GM11168 (cell line): ENCODE results near the gene PCMTD2.

Source experiments
- in situ Hi-C: fragments of 300-500 bp; cut with MboI; formaldehyde crosslinking; loops from one replicate; pipeline ENCODE4 v1.12.0; 2022; ENCODE audit warnings: low sequenced_read_pairs; ENCODE audit not compliant: unreplicated experiment

The PCMTD2 gene

DNA sequence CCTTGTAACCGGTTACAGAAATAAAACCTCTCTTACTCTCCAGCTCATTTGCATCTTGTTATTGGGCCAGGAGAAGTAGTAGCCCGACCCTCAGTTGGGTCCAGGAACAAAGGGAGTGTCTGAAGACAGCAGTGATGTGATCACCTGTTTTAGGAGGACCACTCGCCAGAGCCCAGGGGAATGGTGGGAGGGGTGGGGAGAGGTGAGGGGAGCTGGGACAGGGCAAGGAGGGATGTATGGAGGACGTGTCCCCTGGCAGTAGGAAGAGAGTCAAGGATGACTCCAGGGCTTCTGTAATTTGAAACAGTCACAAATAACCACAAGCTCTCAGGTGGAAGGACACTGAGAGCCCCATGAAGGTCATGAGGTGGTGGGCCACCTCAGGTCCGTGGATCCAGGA is 1.4 kb upstream of the PCMTD2 start:
- in situ Hi-C loops = no loop called here

DNA sequence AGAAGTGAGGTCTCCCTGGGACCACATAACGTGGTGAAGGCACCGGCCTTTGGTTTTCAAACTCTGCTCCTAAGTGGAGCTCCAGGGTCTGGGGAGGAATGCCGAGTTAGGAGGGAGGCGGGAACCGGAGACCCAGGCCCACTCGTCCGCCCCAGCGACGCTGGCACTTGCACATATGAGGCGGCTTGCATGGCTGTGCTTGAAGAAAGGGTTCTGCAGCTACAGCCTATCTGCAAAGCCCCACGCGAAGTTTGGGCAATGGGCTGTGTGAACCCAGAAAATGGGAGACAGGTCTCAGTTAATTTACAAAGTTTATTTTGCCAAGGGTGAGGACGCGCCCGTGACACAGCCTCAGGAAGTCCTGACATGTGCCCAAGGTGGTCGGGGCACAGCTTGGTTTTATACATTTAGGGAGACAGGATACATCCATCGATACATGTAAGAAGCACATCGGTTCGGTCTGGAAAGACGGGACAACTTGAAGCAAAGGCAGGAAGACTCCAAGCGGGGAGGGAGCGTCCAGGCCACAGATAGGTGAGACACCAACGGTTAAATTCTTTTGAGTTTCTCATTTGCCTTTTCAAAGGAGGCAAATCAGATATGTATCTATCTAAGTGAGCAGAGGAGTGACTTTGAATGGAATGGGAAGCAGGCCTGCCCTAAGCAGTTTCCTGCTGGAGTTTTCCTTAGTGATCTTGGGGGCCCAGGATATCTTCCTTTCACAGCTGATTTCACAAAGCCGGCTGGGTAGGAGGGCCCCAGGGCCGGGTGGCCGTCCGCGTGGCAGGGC is 782 bp upstream of the PCMTD2 start:
- in situ Hi-C loops = no loop called here

DNA sequence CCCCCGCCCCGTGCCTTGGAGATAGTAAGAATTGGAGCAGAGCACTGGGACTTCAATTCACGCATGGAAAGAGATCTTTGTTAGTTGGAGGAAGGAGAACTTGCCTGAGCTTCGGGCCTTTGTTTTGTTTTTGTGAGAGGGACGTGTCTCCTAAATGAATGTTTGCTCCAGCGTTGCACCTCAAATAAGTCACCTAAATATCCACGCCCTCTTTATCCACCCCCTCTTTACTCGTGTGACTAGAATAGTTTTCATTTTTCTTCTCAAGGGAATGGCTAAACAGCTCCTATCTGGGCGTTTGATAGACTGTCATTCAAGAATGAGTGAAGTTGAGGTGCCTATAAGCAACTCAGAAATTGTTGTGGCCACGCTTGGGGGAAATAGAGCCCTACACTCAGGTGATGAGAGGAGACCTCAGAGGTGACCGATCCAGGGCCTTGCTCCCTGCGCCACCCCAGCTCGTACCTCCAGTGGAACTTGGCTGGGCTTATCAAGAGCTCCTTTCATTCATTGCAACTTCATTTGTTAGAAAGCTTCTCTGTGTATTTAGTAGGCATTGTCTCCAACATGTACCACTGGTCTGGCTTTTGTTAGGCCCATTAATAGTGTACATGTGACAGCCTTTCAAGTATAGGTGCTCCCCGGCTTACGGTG is 861 bp downstream of the PCMTD2 start:
- in situ Hi-C loops = no loop called here

DNA sequence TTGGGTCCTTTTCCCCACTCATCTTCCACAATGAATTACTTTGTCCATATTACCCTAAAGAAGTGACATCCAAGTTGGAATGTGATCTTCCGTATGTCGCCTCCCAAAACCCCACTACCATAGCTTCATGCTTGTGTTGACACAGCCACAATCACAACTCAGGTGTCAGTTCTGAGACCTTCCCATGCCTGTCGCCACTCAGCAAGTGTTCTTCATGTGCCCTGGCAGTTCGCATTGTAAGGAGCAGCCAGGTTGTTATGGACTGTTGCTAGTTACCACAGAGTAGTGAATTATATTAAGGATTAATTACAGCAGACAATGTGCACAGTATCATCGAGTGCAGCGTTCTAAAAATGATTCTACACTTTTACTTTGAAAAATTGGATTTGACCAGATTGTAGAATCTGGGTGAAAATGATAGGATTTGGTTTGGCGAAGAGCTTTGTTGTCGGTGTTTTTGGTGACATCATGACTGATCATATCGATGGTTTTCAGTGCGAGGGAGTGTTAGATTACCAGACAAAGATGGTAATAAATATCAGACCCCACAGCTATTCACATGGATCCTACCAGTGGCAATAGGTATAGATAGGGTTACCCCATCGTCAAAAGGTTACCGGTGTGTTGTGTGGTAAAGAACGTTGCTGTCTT is 1.7 kb downstream of the PCMTD2 start:
- in situ Hi-C loops = no loop called here

DNA sequence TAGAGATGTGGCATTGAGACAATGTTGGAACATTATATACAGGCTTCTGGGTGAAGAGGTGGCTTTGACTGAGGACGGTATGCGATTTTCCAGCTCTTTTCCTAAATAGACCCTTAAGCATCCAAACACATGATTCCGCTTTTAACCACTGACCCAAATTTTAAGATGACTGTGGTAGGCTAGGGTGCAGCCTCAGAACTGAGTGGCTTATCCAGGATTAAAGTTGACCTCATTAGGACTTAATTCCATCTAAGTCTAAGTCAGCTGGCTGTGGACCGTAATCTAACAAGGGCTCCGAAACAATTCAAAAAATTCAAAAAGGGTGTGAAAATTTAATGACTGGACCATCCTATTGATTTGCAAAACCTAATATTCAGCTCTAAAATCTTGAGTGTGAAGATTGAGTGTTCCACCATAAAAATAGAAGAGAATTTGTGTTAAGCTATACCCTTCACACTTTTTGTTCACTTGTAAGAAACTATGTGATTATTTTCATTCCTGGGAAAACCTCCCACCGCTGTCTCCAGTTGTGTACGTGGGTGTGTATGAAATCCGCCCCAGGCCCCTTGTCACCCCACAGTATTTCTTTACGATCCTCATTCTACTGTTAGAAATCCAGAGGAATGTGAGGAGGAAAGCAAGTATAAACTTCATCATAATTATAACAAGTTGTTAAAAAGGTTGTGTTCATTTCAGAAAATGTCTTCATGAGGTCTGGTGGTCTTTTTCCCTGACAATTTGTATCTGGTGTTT is 2.7 kb downstream of the PCMTD2 start:
- in situ Hi-C loops = no loop called here

DNA sequence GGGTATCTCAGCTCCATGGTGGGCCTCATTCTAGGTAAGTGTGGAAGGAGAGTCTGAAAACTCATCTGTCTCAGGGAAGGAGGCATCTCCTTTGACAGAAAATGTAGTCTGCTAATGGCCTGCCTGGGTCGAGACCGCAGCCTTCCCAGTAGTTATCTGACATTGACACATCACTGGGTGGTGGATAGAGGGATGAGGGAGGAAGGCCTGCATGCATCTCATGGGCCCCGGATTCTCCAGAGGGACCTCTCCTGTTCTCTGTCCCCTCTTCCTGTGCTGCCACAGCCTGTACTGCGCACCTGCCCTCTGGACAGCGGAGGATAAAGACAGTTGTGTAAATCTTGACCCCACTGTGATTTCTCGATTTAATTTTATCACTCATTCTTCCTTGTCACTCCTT is 4.7 kb downstream of the PCMTD2 start:
- in situ Hi-C loops = no loop called here

DNA sequence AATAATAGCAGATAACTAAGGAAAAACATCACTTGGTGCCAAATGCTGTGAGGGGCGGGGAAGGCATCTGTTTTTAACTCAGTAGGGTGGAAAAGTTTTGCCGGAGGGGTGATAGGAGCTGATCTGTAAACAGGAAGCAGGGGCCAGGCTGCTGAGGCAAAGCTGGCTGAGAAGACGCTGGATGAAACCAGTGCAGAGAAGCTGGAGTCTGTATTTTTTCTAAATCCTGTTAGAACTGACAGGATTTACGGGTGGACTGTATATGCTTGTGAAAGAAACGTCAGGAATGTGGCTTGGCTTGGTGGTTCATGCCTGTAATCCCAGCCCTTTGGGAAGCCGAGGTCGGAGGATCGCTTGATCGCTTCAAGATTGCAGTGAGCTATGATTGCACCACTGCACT is 5.6 kb downstream of the PCMTD2 start:
- in situ Hi-C loops = no loop called here

DNA sequence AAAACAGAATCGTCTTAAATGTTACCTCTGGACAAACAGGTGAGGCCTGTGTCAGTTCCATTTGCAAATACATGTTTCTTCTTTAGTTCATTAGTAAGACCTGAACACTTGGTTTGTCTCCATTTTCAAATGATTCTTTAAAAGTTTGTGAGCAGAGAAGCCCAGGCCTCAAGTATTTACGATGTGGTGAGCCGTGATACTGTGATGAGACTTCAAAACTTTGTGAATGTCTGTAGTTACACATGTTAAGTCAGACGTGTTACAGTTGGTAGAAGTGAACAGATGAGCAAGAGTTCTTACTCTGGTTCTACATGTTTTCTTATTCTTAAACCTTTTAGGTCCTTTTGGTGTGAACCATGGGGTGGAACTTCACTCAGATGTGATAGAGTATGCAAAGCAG is 8.5 kb downstream of the PCMTD2 start:
- in situ Hi-C loops = no loop called here

DNA sequence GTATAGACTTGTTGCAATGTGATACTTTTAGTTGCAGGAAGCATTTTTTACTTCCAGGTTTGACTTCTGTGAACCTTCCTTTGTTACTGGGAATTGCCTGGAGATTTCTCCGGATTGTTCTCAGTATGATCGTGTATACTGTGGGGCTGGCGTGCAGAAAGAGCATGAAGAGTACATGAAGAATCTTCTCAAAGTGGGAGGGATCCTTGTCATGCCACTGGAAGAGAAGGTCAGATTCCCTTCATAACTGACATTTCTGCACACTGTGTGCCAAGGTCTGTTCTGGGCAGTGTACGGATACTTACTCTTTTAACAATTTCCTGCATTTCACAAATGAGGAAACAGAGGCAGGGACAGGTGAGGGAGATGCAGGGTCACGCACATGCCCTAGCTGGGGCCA is 9.7 kb downstream of the PCMTD2 start:
- in situ Hi-C loops = no loop called here

DNA sequence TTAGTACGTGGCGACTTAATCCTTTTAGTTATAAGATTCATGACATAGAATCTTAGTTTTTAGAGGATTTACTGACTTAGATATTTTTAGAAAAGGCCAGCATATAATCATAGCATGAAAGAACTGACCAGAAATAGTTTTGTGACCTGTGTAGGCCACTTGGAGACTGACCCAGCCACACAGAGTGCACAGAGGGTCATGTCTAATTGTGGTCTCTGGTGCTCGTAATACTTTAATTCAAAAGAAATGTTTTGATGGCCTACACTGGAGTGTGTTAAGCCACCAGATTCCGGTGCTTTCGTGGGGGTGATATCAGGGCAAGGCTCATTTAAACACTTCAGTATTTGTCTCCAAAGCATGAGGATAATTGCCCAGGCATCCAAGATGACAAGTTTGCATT is 11.4 kb downstream of the PCMTD2 start:
- in situ Hi-C loops = no loop called here

DNA sequence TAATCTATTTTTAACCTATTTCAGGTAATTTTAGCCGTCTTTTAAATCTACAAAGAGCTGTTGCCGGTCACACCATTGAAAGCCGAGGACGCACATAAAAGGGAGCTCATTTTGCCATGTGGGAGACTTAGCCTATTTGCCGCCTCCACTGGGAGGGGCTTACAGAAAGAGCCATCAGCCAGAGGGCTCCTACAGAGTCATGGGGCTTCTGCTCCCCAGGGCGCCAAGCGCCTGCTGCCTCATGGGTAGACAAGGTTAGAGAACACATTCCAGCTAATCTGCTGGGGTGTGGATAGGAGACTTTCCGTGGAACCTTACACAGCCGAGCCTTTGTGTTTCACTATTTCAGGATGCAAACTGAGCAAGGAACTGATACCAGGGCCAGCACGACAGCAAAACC is 12.6 kb downstream of the PCMTD2 start:
- in situ Hi-C loops = no loop called here

DNA sequence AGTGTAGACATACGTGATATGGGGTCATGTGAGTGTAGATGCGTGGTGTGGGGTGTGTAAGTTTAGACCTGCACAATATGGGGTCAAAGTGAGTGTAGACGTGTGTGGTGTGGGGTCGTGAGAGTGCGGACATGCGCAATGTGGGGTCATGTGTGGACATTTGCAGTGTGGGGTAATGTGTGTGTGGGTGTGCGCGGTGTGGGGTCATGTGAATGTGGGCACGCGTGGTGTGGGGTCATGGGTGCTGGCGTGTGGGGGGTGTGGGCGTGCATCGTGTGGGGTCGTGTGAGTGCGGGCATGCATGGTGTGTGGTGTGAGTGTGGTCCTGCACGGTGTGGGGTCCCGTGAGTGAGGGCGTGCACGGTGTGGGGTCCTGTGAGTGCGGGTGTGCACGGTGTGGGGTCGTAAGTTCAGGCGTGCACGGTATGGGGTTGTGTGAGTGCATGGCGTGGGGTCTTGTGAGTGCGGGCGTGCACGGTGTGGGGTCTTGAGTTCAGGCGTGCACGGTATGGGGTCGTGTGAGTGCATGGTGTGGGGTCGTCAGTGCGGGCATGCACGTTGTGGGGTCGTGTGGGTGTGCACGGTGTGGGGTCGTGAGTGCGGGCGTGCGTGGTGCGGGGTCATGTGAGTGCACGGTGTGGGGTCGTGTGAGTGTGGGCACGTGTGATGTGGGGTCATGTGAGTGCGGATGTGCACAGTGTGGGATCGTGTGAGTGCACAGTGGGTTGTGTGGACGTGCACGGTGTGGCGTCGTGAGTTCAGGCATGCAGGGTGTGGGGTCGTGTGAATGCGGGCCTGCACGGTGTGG is 14.3 kb downstream of the PCMTD2 start:
- in situ Hi-C loops = no loop called here

DNA sequence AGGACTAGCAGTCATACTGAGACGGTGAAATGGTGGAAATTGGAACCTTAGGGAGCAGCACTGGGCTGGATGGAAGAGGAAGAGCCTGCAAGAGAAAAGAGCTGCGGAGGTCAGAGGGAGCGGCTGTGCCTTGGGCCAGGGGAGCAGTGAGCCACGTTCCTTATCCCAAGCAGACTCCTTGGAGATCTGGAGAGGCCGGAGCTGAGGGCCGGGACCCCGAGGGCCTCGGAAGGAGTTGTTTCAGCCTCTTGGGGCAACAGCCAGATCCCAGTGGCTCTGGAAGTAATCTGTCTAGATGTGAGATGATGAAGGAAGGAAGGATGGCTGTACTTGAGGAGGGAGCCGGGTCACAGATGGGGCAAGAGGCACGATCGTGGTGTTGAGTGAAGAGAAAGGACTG is 16.1 kb downstream of the PCMTD2 start:
- in situ Hi-C loops = no loop called here

DNA sequence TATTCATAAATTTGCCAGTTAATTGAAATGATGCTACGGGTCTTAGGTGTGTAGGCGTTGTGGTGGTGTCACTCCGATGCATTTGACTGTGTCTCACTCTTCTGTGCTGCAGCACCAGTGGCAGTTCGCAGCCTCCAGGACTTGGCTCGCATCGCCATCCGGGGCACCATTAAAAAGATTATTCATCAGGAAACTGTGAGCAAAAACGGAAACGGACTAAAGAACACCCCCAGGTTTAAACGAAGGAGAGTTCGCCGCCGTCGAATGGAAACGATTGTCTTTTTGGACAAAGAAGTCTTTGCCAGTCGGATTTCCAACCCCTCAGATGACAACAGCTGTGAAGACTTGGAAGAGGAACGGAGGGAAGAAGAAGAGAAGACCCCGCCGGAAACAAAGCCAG is 17.6 kb downstream of the PCMTD2 start:
- in situ Hi-C loops = no loop called here

DNA sequence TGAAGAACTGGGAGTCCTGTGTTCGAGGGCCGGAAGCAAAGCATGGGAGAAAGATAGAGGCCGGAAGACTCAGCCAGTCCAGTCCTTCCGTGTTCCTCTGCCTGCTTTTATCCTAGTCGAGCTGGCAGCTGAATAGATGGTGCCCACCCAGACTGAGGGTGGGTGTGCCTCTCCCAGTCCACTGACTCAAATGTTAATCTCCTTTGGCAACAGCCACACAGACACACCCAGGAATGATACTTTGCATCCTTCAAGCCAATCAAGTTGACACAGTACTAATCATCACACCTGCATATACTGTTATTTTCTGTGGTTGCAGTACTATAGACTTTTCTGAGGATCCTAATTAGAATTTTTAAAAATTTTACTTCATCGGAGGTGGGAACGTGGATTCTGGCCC is 21.3 kb downstream of the PCMTD2 start:
- in situ Hi-C loops = no loop called here

DNA sequence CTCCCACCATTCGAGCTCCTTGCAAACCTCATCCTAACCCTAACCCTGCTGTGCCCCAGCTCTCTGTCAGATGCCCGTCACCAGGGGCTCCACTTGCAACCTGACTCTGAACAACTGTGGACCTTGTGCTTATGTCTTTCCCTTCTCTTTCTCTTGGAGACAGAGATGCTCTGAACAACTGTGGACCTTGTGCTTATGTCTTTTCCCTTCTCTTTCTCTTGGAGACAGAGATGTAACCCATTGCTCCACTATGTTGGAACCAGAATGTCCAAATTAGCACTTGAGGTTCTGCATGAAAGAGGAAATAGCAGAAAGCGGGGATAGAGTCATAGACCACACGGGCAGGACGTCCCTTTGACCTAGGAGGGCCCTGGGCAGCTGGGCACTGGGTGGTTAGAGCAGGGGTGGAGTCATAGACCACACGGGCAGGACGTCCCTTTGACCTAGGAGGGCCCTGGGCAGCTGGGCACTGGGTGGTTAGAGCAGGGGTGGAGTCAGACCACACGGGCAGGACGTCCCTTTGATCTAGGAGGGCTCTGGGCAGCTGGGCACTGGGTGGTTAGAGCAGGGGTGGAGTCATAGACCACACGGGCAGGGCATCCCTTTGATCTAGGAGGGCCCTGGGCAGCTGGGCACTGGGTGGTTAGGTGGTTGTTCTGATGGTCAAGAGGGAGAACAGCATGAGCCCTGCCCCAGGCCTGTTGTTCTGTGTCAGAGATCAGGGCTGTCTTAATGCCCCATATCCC is 22.2 kb downstream of the PCMTD2 start:
- in situ Hi-C loops = no loop called here

DNA sequence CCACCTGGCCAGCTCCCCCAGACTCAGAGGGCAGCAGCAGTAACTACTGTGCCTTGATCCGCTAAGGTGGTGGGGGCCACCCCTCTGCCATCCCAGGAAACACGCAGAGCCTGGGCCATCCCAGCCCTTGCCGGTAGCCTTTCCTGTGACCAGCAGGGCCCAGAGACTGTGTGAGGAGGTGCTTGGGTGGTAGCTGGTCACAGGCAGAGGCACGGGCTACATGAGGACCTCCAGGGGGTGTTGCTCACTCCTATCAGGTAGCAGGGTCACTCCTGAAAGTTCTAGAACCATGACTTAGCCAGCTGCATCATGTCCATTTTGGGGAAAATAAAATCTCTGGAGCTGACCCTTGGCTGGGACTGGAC is 22.8 kb downstream of the PCMTD2 start:
- in situ Hi-C loops = no loop called here

DNA sequence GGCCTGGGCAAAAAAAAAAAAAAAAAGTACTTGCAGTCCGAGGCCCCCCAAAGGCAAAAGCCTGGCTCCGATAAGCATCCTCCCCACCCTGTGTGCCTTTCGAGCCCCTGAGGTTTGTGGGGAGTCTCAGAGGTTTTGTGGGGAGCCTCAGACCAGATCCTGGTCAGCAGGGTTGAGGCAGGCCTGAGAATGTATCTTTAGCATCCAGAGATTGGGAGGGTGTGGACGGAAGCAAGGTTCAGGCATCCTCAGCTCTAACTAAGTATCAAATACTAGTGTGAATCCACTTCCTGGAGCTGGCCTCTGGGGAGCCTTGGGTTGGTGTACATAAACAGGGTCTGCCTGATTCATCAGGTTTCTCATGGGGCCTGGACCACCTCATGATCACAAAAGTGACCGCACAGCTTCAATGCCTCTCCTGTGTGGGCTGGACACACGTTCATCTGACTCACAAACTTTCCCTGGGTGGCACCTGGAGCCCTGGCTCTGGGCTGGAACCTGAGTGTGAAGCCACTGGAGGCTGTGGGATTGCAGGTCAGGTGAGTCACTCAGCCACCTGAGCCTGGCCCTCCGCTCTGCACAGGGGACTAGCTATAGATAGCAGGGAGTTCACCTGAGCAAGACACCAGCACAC is 24.4 kb downstream of the PCMTD2 start:
- in situ Hi-C loops = no loop called here

DNA sequence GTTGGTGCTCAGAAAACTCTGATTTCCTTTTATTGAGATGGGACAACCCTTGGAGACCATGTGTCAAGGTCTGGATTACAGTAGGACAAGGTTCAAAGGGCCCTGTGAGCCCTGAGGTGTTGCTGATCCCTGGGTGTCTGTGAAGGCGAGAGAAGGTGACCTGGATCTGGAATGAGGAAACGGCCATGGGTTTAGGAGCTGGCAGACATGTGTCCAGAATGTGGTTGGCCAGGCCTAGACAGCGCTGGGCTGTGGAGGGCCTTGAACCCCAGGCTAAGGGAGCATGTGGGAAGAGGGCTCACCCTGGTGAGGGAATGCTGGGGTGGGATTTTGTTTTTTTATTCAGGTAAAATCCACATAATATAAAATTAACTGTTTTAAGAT is 24.9 kb downstream of the PCMTD2 start:
- in situ Hi-C loops = no loop called here
